Measurements from ENCODE around the gene BRAF. TPM values are rescaled to one million over a fixed set of nuclear protein-coding genes. Genes with fewer than 3 reads are reported as not detected.

BRAF gene
- total RNA-seq, 6 experiments from 2014 or later: 9.0 to 17.7 (median 13.2) TPM

GRCh38 chr7:140683657-140684056 lies 241.1 kb downstream of the BRAF start:
- no peaks in the 10 kb centered on the region for H3K36me3 ChIP-seq

GRCh38 chr7:140681766-140682165 lies 243.0 kb downstream of the BRAF start:
- H3K27me3 ChIP-seq: no peaks in the 10 kb centered on the region
- H3K4me3 ChIP-seq: no peak overlapping the region
- WGBS (ENCODE audit: insufficient coverage, low coverage, low lambda C conversion rate, missing lambda C conversion rate): 100% methylated on average over 2 of the region's 3 CpGs
- ATAC-seq (no peak), DNase-seq (peak in 1 of 3 donors; percentile 20)
- no peak overlapping the region for H3K27ac ChIP-seq
- no peaks in the 10 kb centered on the region for H3K36me3 ChIP-seq
- intact Hi-C loops (cut with DNase I): no loop called here
- TF ChIP-seq, protein P1, sequence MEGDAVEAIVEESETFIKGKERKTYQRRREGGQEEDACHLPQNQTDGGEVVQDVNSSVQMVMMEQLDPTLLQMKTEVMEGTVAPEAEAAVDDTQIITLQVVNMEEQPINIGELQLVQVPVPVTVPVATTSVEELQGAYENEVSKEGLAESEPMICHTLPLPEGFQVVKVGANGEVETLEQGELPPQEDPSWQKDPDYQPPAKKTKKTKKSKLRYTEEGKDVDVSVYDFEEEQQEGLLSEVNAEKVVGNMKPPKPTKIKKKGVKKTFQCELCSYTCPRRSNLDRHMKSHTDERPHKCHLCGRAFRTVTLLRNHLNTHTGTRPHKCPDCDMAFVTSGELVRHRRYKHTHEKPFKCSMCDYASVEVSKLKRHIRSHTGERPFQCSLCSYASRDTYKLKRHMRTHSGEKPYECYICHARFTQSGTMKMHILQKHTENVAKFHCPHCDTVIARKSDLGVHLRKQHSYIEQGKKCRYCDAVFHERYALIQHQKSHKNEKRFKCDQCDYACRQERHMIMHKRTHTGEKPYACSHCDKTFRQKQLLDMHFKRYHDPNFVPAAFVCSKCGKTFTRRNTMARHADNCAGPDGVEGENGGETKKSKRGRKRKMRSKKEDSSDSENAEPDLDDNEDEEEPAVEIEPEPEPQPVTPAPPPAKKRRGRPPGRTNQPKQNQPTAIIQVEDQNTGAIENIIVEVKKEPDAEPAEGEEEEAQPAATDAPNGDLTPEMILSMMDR (IDR thresholded peaks at IDR 0.05): no peak
- no peak for TF ChIP-seq POLR2A (IDR thresholded peaks at IDR 0.05)
- H3K4me1 ChIP-seq: peaks cover 0 to 6% (median 0%) of the 10 kb centered on the region in 4 donors
- no peaks in the 10 kb centered on the region for H3K9me3 ChIP-seq

More at GRCh38 chr7:140683657-140684056, 241.1 kb downstream of the BRAF start:
- H3K4me3 ChIP-seq: no peak overlapping the region
- intact Hi-C loops (cut with DNase I): no loop called here
- TF ChIP-seq POLR2A (IDR thresholded peaks at IDR 0.05): no peak
- TF ChIP-seq, protein P1 (IDR thresholded peaks at IDR 0.05): no peak
- no peaks in the 10 kb centered on the region for H3K27me3 ChIP-seq
- H3K9me3 ChIP-seq: no peaks in the 10 kb centered on the region
- DNase-seq (peak in 1 of 3 donors; percentile 31), ATAC-seq (no peak)
- no peak overlapping the region for H3K27ac ChIP-seq
- no CpG with 5 or more reads among the region's 3 CpGs for WGBS (ENCODE audit: insufficient coverage, low coverage, low lambda C conversion rate, missing lambda C conversion rate)
- peaks cover 0 to 6% (median 0%) of the 10 kb centered on the region in 4 donors for H3K4me1 ChIP-seq

GRCh38 chr7:140680886-140681285 lies 243.8 kb downstream of the BRAF start:
- H3K9me3 ChIP-seq: no peaks in the 10 kb centered on the region
- no peak overlapping the region for H3K4me3 ChIP-seq
- intact Hi-C loops (cut with DNase I): no loop called here
- no peaks in the 10 kb centered on the region for H3K36me3 ChIP-seq
- WGBS (ENCODE audit: insufficient coverage, low coverage, low lambda C conversion rate, missing lambda C conversion rate): 97% methylated on average over 4 of the region's 7 CpGs
- ATAC-seq: no peak
- H3K27me3 ChIP-seq: no peaks in the 10 kb centered on the region
- TF ChIP-seq, protein P1 (IDR thresholded peaks at IDR 0.05): no peak
- no peak for TF ChIP-seq POLR2A (IDR thresholded peaks at IDR 0.05)
- peaks cover 0 to 5% (median 0%) of the 10 kb centered on the region in 4 donors for H3K4me1 ChIP-seq
- peak in 1 of 3 donors; percentile 23 for DNase-seq
- no peak overlapping the region for H3K27ac ChIP-seq

DNA sequence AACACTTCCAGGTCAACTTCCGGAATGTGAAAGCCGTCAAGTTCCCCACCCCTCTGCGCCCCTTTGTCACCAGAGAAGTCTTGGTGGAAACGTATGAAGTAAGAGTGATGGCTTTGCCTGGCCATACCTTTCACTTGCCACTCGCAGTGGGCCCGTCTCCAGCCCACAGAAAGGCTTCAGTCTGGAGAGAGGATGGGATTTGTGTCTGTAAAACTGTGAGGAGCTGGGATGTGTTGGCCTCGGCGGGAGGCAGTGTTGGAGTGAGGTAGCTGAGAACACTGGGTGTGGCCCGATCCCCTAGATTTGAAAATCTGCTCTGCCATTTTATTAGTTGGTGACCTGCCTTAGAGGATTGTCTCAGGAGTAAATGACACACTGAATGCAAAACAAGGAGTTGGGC lies 245.5 kb downstream of the BRAF start:
- TF ChIP-seq, protein P1 (IDR thresholded peaks at IDR 0.05): no peak
- TF ChIP-seq POLR2A (IDR thresholded peaks at IDR 0.05): no peak
- WGBS (ENCODE audit: insufficient coverage, low coverage, low lambda C conversion rate, missing lambda C conversion rate): 94% methylated on average over 9 of the region's 9 CpGs
- ATAC-seq: no peak

GRCh38 chr7:140678816-140679130 lies 246.0 kb downstream of the BRAF start:
- Histone ChIP-seq H3K27me3 (no peaks in the 10 kb centered on the region), H3K9me3 (no peaks in the 10 kb centered on the region), H3K36me3 (no peaks in the 10 kb centered on the region), H3K27ac (no peak overlapping the region), H3K4me3 (no peak overlapping the region), H3K4me1 (peaks cover 0 to 10% (median 0%) of the 10 kb centered on the region in 4 donors)
- intact Hi-C loops (cut with DNase I): no loop called here
- no peak for ATAC-seq
- no peak for DNase-seq
- TF ChIP-seq POLR2A (IDR thresholded peaks at IDR 0.05): no peak
- TF ChIP-seq, protein P1 (IDR thresholded peaks at IDR 0.05): no peak
- 100% methylated on average over 2 of the region's 7 CpGs for WGBS (ENCODE audit: insufficient coverage, low coverage, low lambda C conversion rate, missing lambda C conversion rate)

More for the DNA sequence above, 245.5 kb downstream of the BRAF start:
- Histone ChIP-seq H3K9me3 (no peaks in the 10 kb centered on the region), H3K27ac (no peak overlapping the region), H3K4me3 (no peak overlapping the region), H3K36me3 (no peaks in the 10 kb centered on the region), H3K4me1 (peaks cover 0 to 10% (median 0%) of the 10 kb centered on the region in 4 donors), H3K27me3 (no peaks in the 10 kb centered on the region)
- no peak for DNase-seq
- intact Hi-C loops (cut with DNase I): no loop called here

All from right lobe of liver (tissue), 6 donors.